Measurements from ENCODE around the gene DNM3.

DNA sequence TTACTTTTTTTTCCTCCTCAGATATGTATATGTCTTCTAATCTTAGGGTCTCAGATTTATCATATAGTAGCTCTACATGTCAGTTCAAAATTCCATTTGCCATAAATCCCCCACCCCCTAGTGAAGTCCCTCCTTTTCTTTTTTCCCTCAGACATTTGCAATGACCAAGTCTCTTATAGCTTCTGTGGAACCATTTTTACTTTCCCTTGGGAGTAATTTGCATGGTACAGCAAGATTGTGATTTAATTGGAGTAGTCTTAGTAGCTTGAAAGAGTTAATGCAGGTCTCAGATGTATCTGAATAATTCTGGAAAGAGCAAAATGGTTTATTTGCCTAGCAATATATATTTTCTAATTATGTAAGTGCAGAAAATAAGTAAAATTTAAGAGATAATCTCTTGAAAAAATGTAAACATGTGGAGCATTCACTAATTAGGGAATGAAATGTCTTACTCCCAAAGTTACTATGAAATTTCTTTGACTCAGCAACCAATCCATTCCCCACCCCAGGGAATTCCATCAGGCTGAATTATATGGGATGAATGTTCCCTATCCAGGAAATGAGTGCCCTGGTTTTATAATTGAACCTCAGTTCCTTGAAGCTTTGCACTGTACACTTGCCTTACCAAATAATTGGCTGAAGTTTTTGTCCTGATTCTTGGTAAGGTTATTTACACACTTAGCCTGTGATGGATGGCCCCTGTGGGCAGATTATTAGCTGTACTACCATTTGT lies 267.0 kb downstream of the DNM3 start:
- TF ChIP-seq, protein P1, sequence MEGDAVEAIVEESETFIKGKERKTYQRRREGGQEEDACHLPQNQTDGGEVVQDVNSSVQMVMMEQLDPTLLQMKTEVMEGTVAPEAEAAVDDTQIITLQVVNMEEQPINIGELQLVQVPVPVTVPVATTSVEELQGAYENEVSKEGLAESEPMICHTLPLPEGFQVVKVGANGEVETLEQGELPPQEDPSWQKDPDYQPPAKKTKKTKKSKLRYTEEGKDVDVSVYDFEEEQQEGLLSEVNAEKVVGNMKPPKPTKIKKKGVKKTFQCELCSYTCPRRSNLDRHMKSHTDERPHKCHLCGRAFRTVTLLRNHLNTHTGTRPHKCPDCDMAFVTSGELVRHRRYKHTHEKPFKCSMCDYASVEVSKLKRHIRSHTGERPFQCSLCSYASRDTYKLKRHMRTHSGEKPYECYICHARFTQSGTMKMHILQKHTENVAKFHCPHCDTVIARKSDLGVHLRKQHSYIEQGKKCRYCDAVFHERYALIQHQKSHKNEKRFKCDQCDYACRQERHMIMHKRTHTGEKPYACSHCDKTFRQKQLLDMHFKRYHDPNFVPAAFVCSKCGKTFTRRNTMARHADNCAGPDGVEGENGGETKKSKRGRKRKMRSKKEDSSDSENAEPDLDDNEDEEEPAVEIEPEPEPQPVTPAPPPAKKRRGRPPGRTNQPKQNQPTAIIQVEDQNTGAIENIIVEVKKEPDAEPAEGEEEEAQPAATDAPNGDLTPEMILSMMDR (IDR thresholded peaks at IDR 0.05), result no peak
- no peak for TF ChIP-seq POLR2A (IDR thresholded peaks at IDR 0.05)
- no peak for TF ChIP-seq EP300 (IDR thresholded peaks at IDR 0.05; ENCODE audit: low read depth)
